GM23248 (cell line): ENCODE results near the gene SCEL.

Experiments used
- EZH2 ChIP-seq: fragments of 200-600 bp; sonication (generic); IDR thresholded peaks from 2 replicates; pipeline ENCODE4 v1.6.1; 2018; ENCODE audit warnings: antibody characterized with exemption, mild to moderate bottlenecking; ENCODE audit not compliant: insufficient read depth, poor library complexity, severe bottlenecking
- EZH2phosphoT487 ChIP-seq: fragments of 200-600 bp; sonication (generic); IDR thresholded peaks from 2 replicates; pipeline ENCODE4 v1.6.1; 2018; ENCODE audit warnings: antibody characterized with exemption, moderate library complexity, mild to moderate bottlenecking, low read depth; ENCODE audit not compliant: insufficient read depth

DNA sequence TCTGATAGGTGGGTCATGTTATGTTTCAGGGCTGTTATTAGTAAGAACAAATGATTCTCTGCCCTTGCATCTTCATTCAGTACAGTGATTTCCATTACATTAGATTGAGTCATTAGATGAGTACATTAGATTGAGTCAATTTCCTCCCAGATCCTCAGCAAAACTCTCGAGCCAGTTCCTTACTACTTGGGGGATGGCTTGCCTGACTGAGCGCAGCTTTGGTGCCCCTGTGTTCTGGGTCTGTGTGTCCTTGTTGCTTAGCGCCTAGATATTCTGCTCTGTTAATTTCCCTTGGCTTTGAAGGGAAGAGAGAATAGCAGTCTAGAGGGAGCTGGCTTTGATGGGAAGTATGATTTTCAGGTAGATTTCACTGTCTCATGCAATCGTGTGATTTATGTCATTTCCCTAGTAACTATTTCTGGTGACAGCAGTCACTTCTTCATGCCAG is 19.1 kb upstream of the SCEL start:
- TF ChIP-seq EZH2phosphoT487 = no peak
- no peak for TF ChIP-seq EZH2
